ENCODE results near the gene NUDT19.

- TF ChIP-seq CTCF (IDR thresholded peaks at IDR 0.05 in 4 of 5, conservative IDR thresholded peaks at IDR 0.05 in 1 of 5), result no peak
- no peak for TF ChIP-seq POLR2A (IDR thresholded peaks at IDR 0.05)
Observed at GRCh38 chr19:32748497-32748896, 56.9 kb downstream of the NUDT19 start.
